HL-60 (cell line): ENCODE measurements around the gene TP53BP1.

Source experiments
- CTCF ChIP-seq: IDR thresholded peaks from one replicate; pipeline ENCODE4 v1.5.1; 2011; ENCODE audit warnings: low read length, control low read depth, inconsistent platforms; ENCODE audit not compliant: insufficient read depth
- GABPA ChIP-seq: IDR thresholded peaks from 2 replicates; pipeline ENCODE4 v1.6.1; 2012; ENCODE audit warnings: low read depth

GRCh38 chr15:43517354-43518196, 24.6 kb upstream of the TP53BP1 start, which contains the start of gene MAP1A:
- TF ChIP-seq CTCF (no peak), GABPA (no peak)
